RWPE2 (cell line): ENCODE data around the gene PHRF1.

ENCODE experiments used
- ATAC-seq: fragments of 200-7000 bp; cut with Tn5 transposase; 3 replicates; pipeline ENCODE4 v1.9.1; 2021; ENCODE audit warnings: low read depth
- DNase-seq: peaks from one replicate; pipeline ENCODE4 v3.0.0-alpha.2; 2020; ENCODE audit warnings: low spot score
- H3K27ac ChIP-seq: fragments of 450-650 bp; 2 replicates; pipeline ENCODE4 v1.5.1; 2017; ENCODE audit warnings: mild to moderate bottlenecking; ENCODE audit not compliant: poor library complexity, severe bottlenecking
- H3K27me3 ChIP-seq: fragments of 250-450 bp; sonication (Bioruptor Pico); 2 replicates; pipeline ENCODE4 v1.5.1; 2021; ENCODE audit warnings: mild to moderate bottlenecking, moderate library complexity; ENCODE audit not compliant: insufficient read depth, poor library complexity, severe bottlenecking
- H3K36me3 ChIP-seq: fragments of 250-450 bp; sonication (Bioruptor Pico); 2 replicates; pipeline ENCODE4 v1.5.1; 2020; ENCODE audit warnings: low read depth, mild to moderate bottlenecking, moderate library complexity
- H3K4me1 ChIP-seq: fragments of 250-450 bp; sonication (Bioruptor Pico); 2 replicates; pipeline ENCODE4 v1.5.1; 2021; ENCODE audit warnings: mild to moderate bottlenecking, moderate library complexity; ENCODE audit not compliant: insufficient read depth, poor library complexity, severe bottlenecking
- H3K4me3 ChIP-seq: fragments of 250-450 bp; sonication (Bioruptor Pico); 2 replicates; pipeline ENCODE4 v1.5.1; 2021; ENCODE audit warnings: mild to moderate bottlenecking, moderate library complexity; ENCODE audit not compliant: severe bottlenecking
- H3K9me3 ChIP-seq: fragments of 250-450 bp; sonication (Bioruptor Pico); 2 replicates; pipeline ENCODE4 v1.5.1; 2021; ENCODE audit warnings: mild to moderate bottlenecking, moderate library complexity; ENCODE audit not compliant: severe bottlenecking
- TF ChIP-seq, protein P1 (sequence below): fragments of 450-650 bp; IDR thresholded peaks from one replicate; pipeline ENCODE4 v1.5.1; 2017; ENCODE audit warnings: mild to moderate bottlenecking, moderate library complexity; ENCODE audit not compliant: poor library complexity, severe bottlenecking

The PHRF1 gene

DNA sequence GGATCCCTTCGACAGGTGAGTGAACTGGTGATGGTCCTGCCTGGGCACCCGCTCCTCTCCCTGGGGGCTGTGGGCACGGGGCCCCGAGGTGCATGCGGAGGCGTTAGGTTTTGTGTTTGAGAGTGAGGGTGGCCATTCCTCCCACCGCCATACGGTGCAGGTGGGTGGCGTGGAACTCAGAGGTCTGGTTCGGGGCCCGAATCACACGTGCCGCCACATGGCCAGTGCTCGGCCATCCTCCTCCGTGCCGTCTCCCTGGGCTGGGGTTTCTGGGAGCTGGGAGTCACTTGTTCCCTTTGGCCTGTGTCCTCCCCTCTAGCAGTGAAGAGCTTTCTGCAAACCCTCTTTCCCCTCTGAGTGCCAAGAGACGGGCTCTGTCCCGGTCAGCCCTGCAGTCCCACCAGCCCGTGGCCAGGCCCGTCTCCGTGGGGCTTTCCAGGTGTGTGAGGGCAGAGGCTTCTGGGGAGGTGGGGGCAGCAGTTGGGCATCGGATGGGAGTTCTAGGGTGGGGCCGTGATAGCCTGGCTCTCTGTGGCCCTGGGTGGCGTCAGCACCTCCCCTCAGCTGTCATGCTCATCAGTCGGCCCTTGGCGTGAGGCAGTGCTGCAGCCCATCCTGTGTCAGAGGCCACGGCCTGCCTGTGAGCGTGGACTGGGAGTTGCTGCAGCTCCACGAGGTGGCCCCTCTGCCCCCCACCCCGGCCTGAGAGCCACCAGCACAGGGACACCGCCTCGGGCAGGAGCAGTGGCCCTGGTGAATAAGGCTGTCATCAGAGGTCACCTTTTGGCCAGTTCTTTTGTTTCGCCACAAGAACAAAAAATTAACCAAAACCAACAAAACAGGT is 29.2 kb downstream of the PHRF1 start:
- Histone ChIP-seq H3K4me1 (no peaks in the 10 kb centered on the region), H3K36me3 (peaks cover 91% of the 10 kb centered on the region), H3K9me3 (no peaks in the 10 kb centered on the region), H3K27me3 (no peaks in the 10 kb centered on the region), H3K4me3 (no peak overlapping the region), H3K27ac (peak overlapping the region; percentile 23)
- ATAC-seq (no peak), DNase-seq (peak; percentile 55)
- TF ChIP-seq, protein P1, sequence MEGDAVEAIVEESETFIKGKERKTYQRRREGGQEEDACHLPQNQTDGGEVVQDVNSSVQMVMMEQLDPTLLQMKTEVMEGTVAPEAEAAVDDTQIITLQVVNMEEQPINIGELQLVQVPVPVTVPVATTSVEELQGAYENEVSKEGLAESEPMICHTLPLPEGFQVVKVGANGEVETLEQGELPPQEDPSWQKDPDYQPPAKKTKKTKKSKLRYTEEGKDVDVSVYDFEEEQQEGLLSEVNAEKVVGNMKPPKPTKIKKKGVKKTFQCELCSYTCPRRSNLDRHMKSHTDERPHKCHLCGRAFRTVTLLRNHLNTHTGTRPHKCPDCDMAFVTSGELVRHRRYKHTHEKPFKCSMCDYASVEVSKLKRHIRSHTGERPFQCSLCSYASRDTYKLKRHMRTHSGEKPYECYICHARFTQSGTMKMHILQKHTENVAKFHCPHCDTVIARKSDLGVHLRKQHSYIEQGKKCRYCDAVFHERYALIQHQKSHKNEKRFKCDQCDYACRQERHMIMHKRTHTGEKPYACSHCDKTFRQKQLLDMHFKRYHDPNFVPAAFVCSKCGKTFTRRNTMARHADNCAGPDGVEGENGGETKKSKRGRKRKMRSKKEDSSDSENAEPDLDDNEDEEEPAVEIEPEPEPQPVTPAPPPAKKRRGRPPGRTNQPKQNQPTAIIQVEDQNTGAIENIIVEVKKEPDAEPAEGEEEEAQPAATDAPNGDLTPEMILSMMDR, result no peak

DNA sequence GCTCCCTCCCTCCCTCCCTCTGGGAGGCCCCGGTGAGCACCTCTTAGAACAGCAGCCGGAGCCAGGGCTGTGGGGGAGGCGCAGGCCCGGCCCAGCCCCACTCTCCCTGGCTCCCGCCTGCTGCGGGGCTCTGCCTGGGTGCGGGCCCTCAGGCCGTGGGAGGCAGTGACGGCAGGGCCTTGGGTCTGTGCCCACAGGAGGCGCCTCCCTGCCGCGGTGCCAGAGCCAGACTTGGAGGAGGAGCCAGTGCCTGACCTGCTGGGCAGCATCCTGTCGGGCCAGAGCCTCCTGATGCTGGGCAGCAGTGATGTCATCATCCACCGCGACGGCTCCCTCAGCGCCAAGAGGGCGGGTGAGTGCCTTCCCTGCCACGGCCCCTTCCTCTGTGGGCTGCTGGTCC is 30.0 kb downstream of the PHRF1 start:
- DNase-seq (peak; percentile 91), ATAC-seq (peak; percentile 80)
- Histone ChIP-seq H3K4me1 (no peaks in the 10 kb centered on the region), H3K4me3 (no peak overlapping the region), H3K27ac (peak overlapping the region; percentile 23), H3K9me3 (no peaks in the 10 kb centered on the region), H3K27me3 (no peaks in the 10 kb centered on the region), H3K36me3 (peaks cover 91% of the 10 kb centered on the region)
- TF ChIP-seq, protein P1, result peak; percentile 6

DNA sequence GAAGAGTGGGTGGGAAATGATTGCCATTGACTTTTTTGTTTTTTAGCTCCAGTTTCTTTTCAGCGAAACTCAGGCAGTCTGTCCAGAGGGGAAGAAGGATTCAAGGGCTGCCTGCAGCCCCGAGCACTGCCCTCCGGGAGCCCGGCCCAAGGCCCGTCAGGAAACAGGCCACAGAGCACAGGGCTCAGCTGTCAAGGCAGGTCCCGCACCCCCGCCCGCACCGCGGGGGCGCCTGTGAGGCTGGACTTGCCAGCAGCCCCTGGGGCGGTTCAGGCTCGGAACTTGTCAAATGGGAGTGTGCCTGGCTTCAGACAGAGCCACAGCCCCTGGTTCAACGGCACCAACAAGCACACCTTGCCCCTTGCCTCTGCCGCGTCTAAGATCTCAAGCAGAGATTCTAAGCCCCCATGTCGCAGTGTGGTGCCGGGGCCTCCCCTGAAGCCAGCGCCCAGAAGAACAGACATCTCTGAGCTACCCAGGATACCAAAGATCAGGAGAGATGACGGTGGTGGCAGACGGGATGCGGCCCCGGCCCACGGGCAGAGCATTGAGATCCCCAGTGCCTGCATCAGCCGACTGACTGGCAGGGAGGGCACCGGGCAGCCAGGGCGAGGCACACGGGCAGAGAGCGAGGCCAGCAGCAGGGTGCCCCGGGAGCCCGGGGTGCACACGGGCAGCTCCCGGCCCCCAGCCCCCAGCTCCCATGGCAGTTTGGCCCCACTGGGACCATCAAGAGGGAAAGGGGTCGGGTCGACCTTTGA is 30.9 kb downstream of the PHRF1 start:
- Histone ChIP-seq H3K36me3 (peaks cover 92% of the 10 kb centered on the region), H3K27ac (peak overlapping the region; percentile 23)

DNA sequence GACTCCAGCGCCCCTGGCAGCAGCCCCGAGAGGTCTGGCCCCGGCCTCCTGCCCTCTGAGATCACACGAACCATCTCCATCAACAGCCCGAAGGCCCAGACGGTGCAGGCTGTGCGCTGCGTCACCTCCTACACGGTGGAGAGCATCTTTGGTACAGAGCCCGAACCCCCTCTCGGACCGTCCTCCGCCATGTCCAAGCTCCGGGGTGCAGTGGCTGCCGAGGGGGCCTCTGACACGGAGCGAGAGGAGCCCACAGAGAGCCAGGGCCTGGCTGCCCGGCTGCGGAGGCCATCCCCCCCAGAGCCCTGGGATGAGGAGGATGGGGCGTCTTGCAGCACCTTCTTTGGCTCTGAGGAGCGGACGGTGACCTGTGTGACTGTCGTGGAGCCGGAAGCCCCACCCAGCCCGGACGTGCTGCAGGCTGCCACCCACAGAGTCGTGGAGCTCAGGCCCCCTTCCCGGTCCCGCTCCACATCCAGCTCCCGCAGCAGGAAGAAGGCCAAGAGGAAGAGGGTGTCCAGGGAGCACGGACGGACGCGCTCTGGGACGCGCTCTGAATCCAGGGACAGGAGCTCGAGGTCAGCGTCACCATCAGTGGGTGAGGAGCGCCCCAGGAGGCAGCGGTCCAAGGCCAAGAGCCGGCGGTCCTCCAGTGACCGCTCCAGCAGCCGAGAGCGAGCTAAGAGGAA is 31.8 kb downstream of the PHRF1 start:
- DNase-seq (peak; percentile 66), ATAC-seq (no peak)
- no peaks in the 10 kb centered on the region for H3K9me3 ChIP-seq
- no peaks in the 10 kb centered on the region for H3K4me1 ChIP-seq
- no peak overlapping the region for H3K4me3 ChIP-seq
- no peaks in the 10 kb centered on the region for H3K27me3 ChIP-seq
- H3K36me3 ChIP-seq, result peaks cover 91% of the 10 kb centered on the region
- H3K27ac ChIP-seq, result no peak overlapping the region
- TF ChIP-seq, protein P1, result no peak

More for the DNA sequence above, 30.9 kb downstream of the PHRF1 start:
- DNase-seq (peak; percentile 56), ATAC-seq (no peak)
- Histone ChIP-seq H3K9me3 (no peaks in the 10 kb centered on the region), H3K27me3 (no peaks in the 10 kb centered on the region), H3K4me3 (no peak overlapping the region), H3K4me1 (no peaks in the 10 kb centered on the region)
- TF ChIP-seq, protein P1, result no peak
